Lung (tissue), 12 donors: ENCODE measurements around the gene CHRND. TPM values are rescaled to one million over a fixed set of nuclear protein-coding genes. Genes with fewer than 3 reads are reported as not detected.

Source experiments
- ATAC-seq: fragments of 200-7000 bp; cut with Tn5 transposase; one replicate; pipeline ENCODE4 v1.9.1; 2020; ENCODE audit warnings: moderate number of reproducible peaks; ENCODE audit not compliant: insufficient read depth, low FRiP score
- DNase-seq, 3 donors: peaks; one replicate each; pipeline ENCODE4 v3.0.0-alpha.2; 2013 to 2017
- H3K27ac ChIP-seq, 2 donors: one replicate each; pipeline ENCODE4 v1.5.1; 2013; ENCODE audit warnings: mild to moderate bottlenecking in 2 of 2, moderate library complexity in 2 of 2, control low read depth in 1 of 2, inconsistent platforms in 1 of 2, low read depth in 1 of 2, low read length in 1 of 2
- H3K27me3 ChIP-seq, 3 donors: one replicate each; pipeline ENCODE4 v1.5.1; 2013; ENCODE audit warnings: low read length in 2 of 3; ENCODE audit not compliant: control insufficient read depth in 3 of 3, insufficient read depth in 3 of 3
- H3K36me3 ChIP-seq, 4 donors: one replicate each; pipeline ENCODE4 v1.5.1; 2013; ENCODE audit warnings: low read length in 4 of 4, mild to moderate bottlenecking in 1 of 4, moderate library complexity in 1 of 4; ENCODE audit not compliant: control insufficient read depth in 4 of 4, insufficient read depth in 4 of 4
- H3K4me1 ChIP-seq, 5 donors: one replicate each; pipeline ENCODE4 v1.5.1; 2013; ENCODE audit warnings: low read length in 5 of 5, mild to moderate bottlenecking in 2 of 5, moderate library complexity in 1 of 5; ENCODE audit not compliant: control insufficient read depth in 5 of 5, insufficient read depth in 5 of 5
- H3K4me3 ChIP-seq: one replicate; pipeline ENCODE4 v1.5.1; 2013; ENCODE audit warnings: mild to moderate bottlenecking, control low read depth, moderate library complexity
- H3K9ac ChIP-seq, 2 donors: one replicate each; pipeline ENCODE4 v1.5.1; 2013; ENCODE audit warnings: low read length in 2 of 2, control low read depth in 1 of 2; ENCODE audit not compliant: insufficient read depth in 1 of 2
- H3K9me3 ChIP-seq, 4 donors: one replicate each; pipeline ENCODE4 v1.5.1; 2013; ENCODE audit warnings: low read length in 3 of 4, mild to moderate bottlenecking in 1 of 4, moderate library complexity in 1 of 4; ENCODE audit not compliant: control insufficient read depth in 4 of 4, insufficient read depth in 3 of 4
- CTCF ChIP-seq: IDR thresholded peaks from 2 replicates; pipeline ENCODE4 v1.5.1; 2012; ENCODE audit warnings: mild to moderate bottlenecking; ENCODE audit errors: control extremely low read depth, extremely low read depth
- WGBS, 2 donors: extraction: QIAGEN DNeasy Blood & Tissue Kit; methylation state at CpG; one replicate each; pipeline ENCODE4 v1.1.7; 2013; 5-methylcytosine and 5-hydroxymethylcytosine counted together
- polyA plus RNA-seq, 2 donors: library from polyadenylated mRNA; stranded (reverse); fragments of 200-250 nt; gene quantifications; one replicate each; pipeline ENCODE4 v1.2.1, GENCODE V29; 2013
- total RNA-seq, 2 donors: library from RNA; depleted of rRNA in 1 of 2; stranded (reverse); fragments of >200 nt in 1 of 2; gene quantifications; one replicate each; pipeline ENCODE4 v1.2.1, GENCODE V29; 2014 to 2021
- donor health status: control.
- donor health status: control.
- donor health status: Bipolar disorder and iron deficiency.
- donor health status: healthy.
- donor health status: DM: yes; HTN: yes; CAD: no.

CHRND gene
- total and polyA plus RNA-seq, 4 donors = not detected

GRCh38 chr2:232534940-232535651, 9.1 kb downstream of the CHRND start:
- 75 to 84% methylated on average over 14 of the region's 14 CpGs for WGBS, 2 donors

GRCh38 chr2:232535761-232536530, 10.0 kb downstream of the CHRND start:
- H3K36me3 ChIP-seq = no peaks in the 10 kb centered on the region
- peaks cover 0 to 6% (median 3%) of the 10 kb centered on the region in 4 donors for H3K9me3 ChIP-seq
- H3K9ac ChIP-seq = no peak overlapping the region
- ATAC-seq (no peak), DNase-seq (no peak)
- H3K4me1 ChIP-seq = peaks cover 0 to 6% (median 0%) of the 10 kb centered on the region in 5 donors
- WGBS, 2 donors = 86 to 88% methylated on average over 5 of the region's 5 CpGs
- H3K27ac ChIP-seq = no peak overlapping the region
- TF ChIP-seq CTCF = no peak
- H3K4me3 ChIP-seq = no peak overlapping the region
- peaks cover 0 to 4% (median 0%) of the 10 kb centered on the region in 3 donors for H3K27me3 ChIP-seq

More at GRCh38 chr2:232534940-232535651, 9.1 kb downstream of the CHRND start:
- Histone ChIP-seq H3K36me3 (no peaks in the 10 kb centered on the region), H3K27me3 (peaks cover 0 to 4% (median 0%) of the 10 kb centered on the region in 3 donors), H3K27ac (no peak overlapping the region), H3K9me3 (peaks cover 0 to 6% (median 3%) of the 10 kb centered on the region in 4 donors), H3K9ac (no peak overlapping the region), H3K4me3 (no peak overlapping the region), H3K4me1 (peaks cover 0 to 6% (median 0%) of the 10 kb centered on the region in 5 donors)
- no peak for ATAC-seq
- no peak for TF ChIP-seq CTCF
- DNase-seq = no peak

- 56 to 69% methylated on average over 5 of the region's 5 CpGs for WGBS, 2 donors
- ATAC-seq = no peak
- no peak for DNase-seq
These were observed 11.1 kb downstream of the CHRND start for GRCh38 chr2:232537079-232537478.

More at GRCh38 chr2:232537079-232537478, 11.1 kb downstream of the CHRND start:
- Histone ChIP-seq H3K9ac (no peak overlapping the region), H3K27ac (no peak overlapping the region), H3K9me3 (peaks cover 0 to 6% (median 3%) of the 10 kb centered on the region in 4 donors), H3K27me3 (peaks cover 0 to 4% (median 0%) of the 10 kb centered on the region in 3 donors), H3K4me3 (no peak overlapping the region), H3K4me1 (peaks cover 0 to 6% (median 0%) of the 10 kb centered on the region in 5 donors), H3K36me3 (no peaks in the 10 kb centered on the region)
- no peak for TF ChIP-seq CTCF
